Kidney capillary endothelial cell (primary cell): ENCODE measurements around the gene ACADVL.

Experiments used
- DNase-seq: peaks from one replicate; pipeline ENCODE4 v3.0.0-alpha.2; 2018; ENCODE audit warnings: low spot score

The ACADVL gene

DNA sequence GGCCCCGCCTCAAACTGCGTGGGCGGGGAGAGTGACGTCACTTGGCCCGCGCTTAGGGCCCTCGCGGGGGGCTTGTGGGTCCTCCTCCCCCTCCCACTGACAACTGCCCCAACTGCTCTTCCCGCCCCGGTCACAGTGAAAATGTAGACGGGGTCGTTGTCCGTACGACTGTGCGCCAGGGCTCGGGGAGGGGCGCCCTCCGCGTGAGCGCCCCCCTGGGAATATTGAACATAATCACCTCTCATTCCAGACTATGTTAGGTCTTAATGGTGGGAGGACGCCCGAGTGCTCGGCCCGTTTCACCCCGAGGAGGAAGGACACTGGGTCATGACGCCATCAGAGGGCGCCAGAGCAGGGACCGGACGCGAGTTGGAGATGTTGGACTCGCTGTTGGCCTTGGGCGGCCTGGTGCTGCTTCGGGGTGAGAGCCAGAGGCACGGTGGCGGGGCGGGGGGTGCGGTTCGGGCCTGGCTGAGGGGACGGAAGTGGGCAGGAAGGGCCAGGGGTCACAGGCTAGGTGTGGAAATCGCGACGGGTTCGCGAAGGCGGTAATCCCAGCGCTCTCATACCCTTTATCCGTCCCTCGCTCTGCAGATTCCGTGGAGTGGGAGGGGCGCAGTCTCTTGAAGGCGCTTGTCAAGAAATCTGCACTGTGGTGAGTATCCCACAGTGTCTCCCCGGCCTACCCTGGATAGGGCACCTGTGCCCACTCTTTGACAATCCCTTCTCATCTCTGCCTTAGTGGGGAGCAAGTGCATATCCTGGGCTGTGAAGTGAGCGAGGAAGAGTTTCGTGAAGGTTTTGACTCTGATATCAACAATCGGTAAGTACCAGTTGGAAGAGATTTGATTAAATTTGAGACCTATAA is 32.7 kb downstream of the ACADVL start, which contains the start of gene ELP5:
Gene ELP5 (plus strand): TSS at position 40 of the 868 bp plus-strand sequence. CDS start 336 bp downstream, at position 376.
- peak; percentile 86 for DNase-seq

DNA sequence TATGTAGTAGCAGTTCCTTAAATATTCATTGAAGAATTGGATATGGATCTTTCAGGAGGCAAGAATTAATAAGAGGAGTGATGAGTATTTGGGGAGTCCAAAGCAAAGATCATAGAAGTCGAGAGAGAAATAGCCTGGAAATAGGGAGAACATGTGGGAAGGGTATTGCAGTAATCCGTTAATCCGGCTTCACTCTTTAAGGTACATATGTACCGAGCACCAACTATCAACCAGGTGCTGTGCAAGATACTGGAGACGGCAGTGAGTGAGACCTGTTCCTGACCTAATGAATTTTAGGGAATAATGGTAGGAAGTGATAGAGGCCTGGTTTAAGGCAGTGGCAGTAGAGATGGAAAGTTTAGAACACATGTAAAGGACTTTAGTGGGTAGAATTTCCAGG is 33.3 kb downstream of the ACADVL start:
- DNase-seq, result no peak

DNA sequence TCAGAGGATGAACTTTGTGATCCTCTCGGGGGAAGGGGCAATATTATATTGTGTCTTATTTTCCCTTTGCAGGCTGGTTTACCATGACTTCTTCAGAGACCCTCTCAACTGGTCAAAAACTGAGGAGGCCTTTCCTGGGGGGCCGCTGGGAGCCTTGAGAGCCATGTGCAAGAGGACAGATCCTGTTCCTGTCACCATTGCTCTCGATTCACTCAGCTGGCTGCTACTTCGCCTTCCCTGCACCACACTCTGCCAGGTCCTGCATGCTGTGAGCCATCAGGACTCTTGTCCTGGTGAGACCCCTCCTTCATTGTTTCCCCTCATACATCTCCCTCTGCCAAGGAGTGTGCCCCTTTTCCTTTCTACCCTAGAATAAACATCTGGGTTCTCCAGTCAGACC is 34.8 kb downstream of the ACADVL start:
- DNase-seq, result no peak

DNA sequence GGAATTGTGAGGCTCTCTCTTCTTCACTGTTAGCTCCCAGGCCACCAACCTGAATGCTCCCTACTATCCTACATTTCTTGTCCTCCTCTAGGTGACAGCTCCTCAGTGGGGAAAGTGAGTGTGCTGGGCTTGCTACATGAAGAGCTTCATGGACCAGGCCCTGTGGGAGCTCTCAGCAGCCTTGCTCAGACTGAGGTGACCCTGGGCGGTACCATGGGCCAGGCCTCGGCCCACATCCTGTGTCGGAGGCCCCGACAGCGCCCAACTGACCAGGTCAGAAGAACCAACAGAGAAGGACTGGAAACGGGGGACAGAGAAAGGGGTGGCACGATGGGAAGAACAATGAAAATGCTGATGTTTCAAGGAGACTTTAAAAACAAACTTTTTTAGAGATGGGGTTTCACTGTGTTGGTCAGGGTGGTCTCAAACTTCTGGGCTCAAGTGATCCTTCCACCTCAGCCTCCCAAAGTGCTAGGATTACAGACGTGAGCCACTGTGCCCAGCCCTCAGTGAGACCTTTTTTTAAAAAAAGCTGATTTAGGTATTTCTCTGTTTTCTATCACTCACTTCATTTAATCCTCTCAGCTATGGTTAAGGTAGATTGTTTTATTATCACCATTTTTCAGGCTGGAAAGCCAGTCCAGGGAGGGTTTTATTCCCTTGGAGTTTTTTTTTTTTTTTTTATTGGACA is 37.2 kb downstream of the ACADVL start:
- DNase-seq, result no peak

DNA sequence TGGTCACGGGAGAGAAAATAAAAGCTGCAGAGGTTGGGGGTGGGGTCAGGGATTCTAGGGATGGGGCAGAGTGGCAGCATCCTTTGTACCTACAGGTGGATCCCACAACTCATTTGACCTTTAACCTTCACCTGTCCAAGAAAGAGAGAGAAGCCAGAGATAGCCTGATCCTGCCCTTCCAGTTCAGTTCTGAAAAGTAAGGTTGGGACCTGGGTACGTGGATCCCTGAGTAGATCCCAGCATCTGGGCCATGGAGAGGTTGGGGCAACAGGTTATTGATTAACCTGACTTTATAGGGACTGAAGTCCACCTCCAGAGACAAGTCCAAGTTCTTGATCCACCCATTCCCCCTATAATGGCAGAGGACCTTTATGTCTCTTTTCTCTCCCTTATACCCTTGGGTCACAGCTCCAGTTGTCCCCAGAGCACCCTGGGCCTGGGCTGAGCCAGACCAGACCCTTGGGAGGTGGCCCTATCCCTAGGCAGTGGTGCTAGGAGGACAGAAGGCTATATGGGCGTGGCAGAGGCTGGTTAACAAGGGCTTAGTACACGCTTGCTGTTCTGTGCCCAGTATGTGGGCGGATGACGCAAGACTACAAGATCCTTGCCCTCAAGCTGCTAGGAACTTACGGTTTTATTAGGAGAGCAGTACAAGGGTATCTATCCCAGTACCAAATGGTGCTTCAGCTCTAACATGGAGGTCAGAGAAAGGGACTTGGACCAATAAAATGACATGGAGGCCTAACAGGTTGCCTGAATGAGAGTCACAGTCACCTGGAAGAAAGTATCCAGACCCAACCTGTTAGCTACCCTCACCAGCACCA is 39.2 kb downstream of the ACADVL start:
- no peak for DNase-seq

DNA sequence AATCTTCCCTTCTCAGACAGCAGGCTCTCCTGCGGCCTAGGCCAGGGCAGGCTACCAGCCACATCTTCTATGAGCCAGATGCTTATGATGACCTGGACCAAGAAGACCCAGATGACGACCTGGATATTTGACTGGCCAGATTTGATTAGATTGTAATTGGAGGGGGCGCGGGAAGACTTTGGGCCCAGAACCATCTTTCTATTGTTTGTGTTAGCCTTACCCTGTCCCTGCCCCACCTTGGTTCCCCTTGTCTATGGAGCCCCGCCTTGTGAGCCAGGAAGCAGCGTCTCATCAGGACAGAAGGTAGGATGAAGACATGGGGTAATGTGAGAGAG is 39.8 kb downstream of the ACADVL start:
- DNase-seq, result no peak

DNA sequence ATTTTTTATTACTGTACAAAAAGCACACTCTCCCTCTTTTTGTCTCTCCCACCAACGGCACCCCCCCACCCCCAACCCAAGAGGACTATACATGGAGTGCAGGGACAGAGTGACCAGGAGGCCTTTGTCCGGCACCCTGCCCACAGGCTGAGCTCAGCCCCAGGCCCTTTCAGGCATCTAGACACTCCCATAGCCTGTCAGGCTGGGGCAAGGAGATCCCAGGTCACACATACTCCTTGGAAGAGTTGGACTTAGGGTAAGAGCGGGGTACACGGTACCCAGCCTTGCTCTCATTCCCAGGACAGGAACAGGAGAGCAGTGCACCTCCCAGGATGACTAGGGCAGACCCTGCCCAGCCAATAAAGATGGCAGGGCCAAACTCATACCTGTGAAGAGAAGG is 40.4 kb downstream of the ACADVL start:
- DNase-seq, result no peak

DNA sequence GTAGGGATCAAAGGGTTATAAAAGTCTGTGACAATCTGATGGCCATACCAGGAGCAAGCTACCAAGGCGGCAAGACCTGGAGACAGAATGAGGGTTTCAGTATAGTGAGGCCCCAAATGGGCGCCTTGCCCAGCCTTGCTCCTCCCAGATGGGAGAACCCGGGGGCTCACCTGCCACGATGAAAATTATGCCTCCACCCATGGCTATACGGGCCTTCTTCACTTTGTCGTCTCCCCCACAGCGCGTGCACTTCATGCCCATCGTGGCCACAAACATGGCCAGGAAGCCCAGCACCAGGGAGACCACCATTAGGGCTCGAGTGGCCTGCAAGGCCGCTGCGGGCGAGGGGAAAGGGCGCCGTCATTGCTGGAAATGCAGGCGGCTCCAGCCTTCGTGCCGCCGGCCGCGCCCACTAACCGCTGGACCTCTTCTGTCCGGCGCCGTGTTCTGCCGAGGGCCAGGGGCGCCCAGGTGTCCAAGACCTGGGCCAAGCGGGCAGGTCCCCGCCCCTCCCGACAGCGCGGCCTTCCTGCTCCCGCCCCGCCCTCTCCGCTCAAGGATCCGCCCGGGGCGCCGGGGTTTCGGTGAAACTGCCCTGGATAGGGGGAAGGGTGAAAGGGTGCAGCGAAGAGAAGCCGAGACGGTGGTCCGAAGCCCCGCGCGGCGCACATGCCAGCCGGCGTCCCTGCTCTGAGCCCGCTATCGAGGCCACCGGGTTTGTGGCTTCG is 41.1 kb downstream of the ACADVL start:
- DNase-seq, result no peak

DNA sequence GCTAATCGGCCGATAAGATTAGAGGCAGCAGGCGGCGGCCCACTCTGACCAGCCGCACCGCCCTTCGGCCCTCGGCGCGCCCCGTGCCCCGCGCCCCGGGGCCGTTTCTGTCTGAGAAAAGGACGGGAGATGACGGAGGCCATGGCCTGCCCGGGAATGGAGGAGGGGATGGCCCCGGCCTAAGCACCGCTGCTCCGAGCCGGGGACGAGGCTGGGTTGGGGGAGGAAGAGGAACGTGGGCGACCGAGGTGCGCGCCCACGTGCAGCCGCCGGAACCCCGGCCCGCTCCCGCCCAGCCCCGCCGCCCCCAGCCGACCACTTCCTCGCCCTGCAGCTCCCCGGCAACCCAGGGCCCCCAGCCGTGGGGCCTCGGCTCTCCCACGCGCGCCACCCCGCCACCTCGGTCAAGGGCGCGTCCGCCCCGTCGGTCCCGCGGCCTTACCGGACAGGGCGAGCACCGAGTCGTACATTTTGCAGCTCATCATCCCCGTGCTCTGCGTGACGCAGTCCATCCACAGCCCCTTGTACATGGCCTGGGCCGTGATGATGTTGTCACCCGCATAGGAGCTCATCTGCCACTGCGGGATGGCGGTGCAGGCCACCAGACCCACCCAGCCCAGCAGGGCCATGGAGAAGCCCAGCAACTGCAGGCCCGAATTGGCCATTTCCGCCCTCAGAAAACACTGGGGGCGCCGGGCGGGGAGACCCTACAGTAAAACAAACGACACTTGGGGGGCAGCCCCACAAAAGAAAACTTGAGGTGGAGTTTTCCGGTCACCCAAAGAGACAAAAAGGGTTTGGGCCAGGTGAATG is 41.8 kb downstream of the ACADVL start:
- no peak for DNase-seq

DNA sequence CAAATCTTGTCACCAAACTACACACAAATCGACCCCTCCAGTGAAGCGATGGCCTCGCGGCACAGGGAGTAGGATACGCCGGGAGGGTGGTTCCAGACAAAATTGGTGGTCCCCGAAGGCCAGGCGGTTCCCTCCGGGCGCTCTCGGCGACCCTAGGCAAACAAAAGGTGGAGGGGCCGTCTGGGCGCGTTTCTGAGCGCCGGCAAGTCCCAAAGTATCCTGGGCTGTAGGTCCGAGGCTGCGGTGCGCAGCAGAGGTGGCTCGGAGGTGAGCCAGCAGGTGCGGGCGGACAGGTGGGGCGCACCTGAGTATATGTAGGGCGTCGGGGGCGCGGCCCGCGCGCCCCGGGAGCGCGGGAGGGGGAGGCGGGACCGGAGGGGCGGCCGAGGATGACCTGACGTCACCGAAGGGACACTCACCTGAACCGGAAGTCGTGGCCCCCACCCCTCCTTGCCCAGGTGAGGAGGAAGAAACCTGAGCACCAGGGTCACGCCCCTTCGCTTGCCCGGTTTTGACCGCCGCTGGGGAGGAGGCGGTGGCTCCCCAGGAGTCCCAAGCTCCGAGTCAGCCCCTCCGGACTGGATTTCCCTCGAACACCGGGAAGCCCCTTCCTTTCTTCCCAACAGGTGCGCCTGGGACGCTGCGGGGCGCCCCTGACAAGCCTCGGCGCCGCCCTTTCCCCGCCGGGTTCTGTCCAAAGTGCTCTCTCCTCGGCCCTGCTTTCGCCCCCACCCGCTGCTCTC is 42.6 kb downstream of the ACADVL start, which contains the start of gene CLDN7:
Gene CLDN7 (minus strand): TSS at position 287 of the 743 bp plus-strand sequence. CDS start 435 bp downstream, outside the sequence.
- DNase-seq, result no peak

DNA sequence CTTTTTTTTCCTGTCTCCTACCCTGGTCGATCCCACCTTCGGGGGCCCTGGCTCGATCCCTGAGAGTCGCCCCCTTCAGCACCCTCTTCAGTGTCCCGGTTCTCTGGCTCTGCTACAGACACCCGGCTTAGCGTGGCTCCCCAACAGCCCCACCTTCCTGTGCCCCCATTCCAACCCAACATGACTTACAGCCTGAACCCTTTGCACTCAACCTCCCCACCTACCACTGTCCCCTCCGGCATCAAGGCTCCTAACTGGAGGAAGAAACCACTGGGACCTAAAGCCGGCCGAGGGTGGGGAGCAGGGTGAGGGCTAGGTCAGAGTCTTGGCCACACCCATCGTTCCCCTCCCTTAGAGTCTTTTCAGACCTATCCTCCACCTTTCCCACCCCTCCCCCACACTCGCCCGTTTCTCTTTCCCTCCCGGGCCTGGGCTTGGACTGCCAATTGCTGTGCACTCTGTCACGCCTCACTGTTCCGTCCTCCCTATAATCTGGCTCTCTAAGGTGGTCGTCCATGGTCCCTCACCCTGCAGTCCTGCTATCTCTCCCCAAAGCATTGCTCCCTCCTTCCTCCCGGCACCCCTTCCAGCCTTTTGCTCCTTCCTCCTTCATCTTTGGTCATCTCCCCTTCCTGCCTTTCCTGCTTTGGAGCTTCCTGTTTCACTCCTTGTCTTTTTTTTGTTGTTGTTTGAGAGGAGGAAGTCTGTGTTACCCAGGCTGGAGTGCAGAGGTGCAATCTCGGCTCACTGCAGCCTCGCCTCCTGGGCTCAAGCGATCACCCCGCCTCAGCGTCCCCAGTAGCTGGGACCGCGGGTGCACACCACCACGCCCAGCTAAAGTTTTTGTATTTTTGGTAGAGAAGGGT is 43.4 kb downstream of the ACADVL start:
- DNase-seq, result no peak

DNA sequence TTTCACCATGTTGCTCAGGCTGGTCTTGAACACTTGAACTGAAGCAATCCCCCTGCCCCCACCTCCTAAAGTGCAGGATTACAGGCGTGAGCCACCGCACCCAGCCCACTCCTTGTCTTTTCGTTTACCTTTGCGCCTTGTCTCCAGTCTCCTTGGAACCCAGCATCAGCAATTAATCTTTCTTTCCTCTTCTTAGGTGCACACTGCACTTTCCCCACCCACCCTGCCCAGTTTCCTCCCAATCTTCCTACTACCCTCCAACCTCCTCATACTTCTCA is 44.0 kb downstream of the ACADVL start:
- no peak for DNase-seq

DNA sequence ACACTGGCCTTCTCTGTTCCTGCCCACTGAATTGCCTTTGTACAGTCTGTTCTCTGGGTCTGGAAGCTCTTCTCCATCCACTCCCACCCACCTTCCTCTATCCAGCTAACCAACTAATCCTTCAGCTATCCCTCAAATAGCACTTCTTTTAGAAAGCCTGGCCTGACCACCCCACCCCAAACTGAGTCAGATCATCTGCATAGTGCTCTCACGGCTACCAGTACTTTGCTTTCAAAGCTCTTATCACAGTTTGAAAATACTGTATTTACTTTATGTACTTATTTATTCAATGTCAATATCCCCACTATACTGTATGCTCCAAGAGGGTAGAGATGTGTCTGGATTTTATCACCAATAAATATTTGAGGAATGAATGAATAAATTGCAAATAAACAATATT is 47.0 kb downstream of the ACADVL start:
- DNase-seq, result no peak
